ENCODE results near the gene DIRAS1. TPM values are rescaled to one million over a fixed set of nuclear protein-coding genes. Genes with fewer than 3 reads are reported as not detected.

DIRAS1 gene
- total RNA-seq, 1 experiment from 2014 or later, result 7.3 TPM

GRCh38 chr19:2732883-2733282, 11.7 kb upstream of the DIRAS1 start:
- in situ Hi-C loops (cut with HindIII; ENCODE audit: low pct_unique_long_range_greater_than_20kb, low sequenced_read_pairs), result no loop called here
- DNase-seq (ENCODE audit: low read depth, low spot score), result no peak

- DNase-seq (ENCODE audit: low read depth, low spot score), result no peak
- in situ Hi-C loops (cut with HindIII; ENCODE audit: low pct_unique_long_range_greater_than_20kb, low sequenced_read_pairs), result no loop called here
These were observed 11.1 kb upstream of the DIRAS1 start for GRCh38 chr19:2732157-2732725.

GRCh38 chr19:2731181-2731995, 10.2 kb upstream of the DIRAS1 start:
- DNase-seq (ENCODE audit: low read depth, low spot score), result no peak
- in situ Hi-C loops (cut with HindIII; ENCODE audit: low pct_unique_long_range_greater_than_20kb, low sequenced_read_pairs), result no loop called here

DNA sequence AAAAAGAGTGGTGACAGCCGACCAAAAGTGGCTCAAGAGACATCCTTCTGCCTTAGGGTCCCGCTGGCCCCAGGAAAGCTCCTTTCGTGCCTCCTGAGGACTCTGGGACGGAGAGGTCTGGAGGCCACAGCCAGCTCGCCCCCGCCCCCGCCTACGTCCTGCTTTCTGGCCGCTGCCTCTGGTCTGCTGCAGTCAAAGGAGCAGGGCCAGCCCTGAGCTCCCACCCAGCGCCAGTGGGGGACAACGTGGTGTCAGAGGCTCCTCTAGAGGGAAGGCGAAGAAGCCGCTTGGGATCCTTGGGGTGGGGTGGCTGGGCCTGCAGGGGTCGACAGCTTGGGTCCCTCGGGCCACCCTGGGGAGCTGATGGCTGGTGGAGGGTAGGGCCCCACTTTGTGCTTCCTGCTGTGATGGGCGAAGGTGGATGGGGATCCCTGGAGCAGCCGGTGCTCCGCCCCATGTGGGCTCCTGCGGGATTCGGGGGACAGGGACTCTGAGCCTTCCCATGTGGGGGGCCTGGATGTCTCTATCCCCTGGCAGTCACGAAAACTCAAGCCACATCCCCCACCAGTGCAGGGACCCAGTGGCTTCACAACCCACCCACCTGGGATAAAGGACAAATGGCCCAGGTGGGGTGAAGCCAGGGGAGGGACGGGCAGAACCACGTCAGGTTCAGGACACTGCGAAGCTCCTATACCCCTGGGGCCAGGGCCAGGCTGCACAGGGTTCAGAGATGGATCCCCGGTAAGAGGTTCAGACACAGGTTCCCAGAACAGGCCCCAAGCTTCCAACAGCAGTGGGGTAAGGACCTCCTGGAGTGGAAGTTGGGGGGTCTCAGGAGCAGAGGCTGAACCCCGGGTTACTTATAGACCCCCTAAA, 9.0 kb upstream of the DIRAS1 start:
- in situ Hi-C loops (cut with HindIII; ENCODE audit: low pct_unique_long_range_greater_than_20kb, low sequenced_read_pairs), result no loop called here
- no peak for DNase-seq (ENCODE audit: low read depth, low spot score)

GRCh38 chr19:2728783-2729387, 7.7 kb upstream of the DIRAS1 start:
- DNase-seq (ENCODE audit: low read depth, low spot score), result no peak
- in situ Hi-C loops (cut with HindIII; ENCODE audit: low pct_unique_long_range_greater_than_20kb, low sequenced_read_pairs), result no loop called here

DNA sequence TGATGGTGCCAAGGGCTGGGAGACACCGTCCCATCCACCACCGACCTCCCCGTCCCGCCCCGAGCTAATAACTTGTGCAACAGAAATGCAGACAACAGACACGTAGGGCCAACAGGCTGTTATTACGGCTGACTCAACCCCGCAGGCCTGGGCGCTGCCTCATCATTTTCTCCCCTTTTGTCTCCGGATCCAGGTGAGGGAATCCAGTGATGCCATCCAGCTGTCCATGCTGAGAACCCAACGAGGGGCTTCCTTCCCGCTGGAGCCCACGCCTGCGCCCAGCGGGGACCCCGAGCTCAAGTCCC, 6.4 kb upstream of the DIRAS1 start:
- no peak for DNase-seq (ENCODE audit: low read depth, low spot score)
- in situ Hi-C loops (cut with HindIII; ENCODE audit: low pct_unique_long_range_greater_than_20kb, low sequenced_read_pairs), result no loop called here

GRCh38 chr19:2726904-2727639, 5.9 kb upstream of the DIRAS1 start:
- in situ Hi-C loops (cut with HindIII; ENCODE audit: low pct_unique_long_range_greater_than_20kb, low sequenced_read_pairs), result no loop called here
- no peak for DNase-seq (ENCODE audit: low read depth, low spot score)

- DNase-seq (ENCODE audit: low read depth, low spot score), result no peak
- in situ Hi-C loops (cut with HindIII; ENCODE audit: low pct_unique_long_range_greater_than_20kb, low sequenced_read_pairs), result no loop called here
These were observed 5.1 kb upstream of the DIRAS1 start for GRCh38 chr19:2726160-2726855.

DNA sequence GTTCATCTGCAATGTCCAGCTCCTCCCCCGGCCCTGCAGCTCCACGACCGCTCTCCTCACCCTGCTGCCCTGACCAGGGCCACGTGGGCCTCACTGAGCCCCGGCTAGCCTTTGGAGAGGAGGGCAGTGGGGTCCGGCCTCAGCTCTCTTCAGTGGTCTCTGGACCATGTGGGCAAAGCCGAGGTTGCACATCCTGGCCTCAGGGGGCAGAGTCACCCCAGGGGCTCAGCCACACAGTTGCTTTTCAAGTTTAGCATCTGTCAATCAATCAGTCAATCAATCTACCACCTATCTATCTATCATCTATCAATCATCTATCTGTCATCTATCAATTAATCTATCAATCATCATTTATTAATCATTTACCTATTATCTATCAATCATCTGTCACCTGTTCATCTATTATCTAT, 3.0 kb upstream of the DIRAS1 start:
- DNase-seq (ENCODE audit: low read depth, low spot score), result no peak
- in situ Hi-C loops (cut with HindIII; ENCODE audit: low pct_unique_long_range_greater_than_20kb, low sequenced_read_pairs), result no loop called here

DNA sequence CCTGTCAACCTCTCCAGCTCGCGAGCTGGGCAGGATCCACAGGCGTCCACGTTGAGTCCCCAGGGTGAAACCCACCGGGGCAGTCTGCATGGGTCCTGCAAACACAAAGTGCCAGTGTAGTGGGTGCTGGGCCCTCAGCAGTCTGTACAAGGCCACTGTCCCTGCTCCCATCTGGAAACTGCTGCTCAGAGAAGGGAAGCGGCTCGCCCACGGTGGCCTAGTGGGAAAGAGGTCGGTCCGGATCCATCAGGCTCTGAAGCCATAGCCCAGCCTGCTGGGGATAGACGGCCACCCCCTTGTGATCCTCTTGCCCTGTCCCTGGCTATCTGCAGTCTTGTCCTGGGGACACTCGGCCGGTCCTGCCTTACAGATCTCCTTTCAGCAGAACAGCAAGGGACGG, 2.6 kb upstream of the DIRAS1 start:
- in situ Hi-C loops (cut with HindIII; ENCODE audit: low pct_unique_long_range_greater_than_20kb, low sequenced_read_pairs), result no loop called here
- no peak for DNase-seq (ENCODE audit: low read depth, low spot score)

- DNase-seq (ENCODE audit: low read depth, low spot score), result no peak
- in situ Hi-C loops (cut with HindIII; ENCODE audit: low pct_unique_long_range_greater_than_20kb, low sequenced_read_pairs), result no loop called here
These were observed 2.2 kb upstream of the DIRAS1 start for GRCh38 chr19:2723345-2723715.

- peak; percentile 37 for DNase-seq (ENCODE audit: low read depth, low spot score)
- in situ Hi-C loops (cut with HindIII; ENCODE audit: low pct_unique_long_range_greater_than_20kb, low sequenced_read_pairs), result no loop called here
These were observed 1.6 kb upstream of the DIRAS1 start for GRCh38 chr19:2722541-2723344.

DNA sequence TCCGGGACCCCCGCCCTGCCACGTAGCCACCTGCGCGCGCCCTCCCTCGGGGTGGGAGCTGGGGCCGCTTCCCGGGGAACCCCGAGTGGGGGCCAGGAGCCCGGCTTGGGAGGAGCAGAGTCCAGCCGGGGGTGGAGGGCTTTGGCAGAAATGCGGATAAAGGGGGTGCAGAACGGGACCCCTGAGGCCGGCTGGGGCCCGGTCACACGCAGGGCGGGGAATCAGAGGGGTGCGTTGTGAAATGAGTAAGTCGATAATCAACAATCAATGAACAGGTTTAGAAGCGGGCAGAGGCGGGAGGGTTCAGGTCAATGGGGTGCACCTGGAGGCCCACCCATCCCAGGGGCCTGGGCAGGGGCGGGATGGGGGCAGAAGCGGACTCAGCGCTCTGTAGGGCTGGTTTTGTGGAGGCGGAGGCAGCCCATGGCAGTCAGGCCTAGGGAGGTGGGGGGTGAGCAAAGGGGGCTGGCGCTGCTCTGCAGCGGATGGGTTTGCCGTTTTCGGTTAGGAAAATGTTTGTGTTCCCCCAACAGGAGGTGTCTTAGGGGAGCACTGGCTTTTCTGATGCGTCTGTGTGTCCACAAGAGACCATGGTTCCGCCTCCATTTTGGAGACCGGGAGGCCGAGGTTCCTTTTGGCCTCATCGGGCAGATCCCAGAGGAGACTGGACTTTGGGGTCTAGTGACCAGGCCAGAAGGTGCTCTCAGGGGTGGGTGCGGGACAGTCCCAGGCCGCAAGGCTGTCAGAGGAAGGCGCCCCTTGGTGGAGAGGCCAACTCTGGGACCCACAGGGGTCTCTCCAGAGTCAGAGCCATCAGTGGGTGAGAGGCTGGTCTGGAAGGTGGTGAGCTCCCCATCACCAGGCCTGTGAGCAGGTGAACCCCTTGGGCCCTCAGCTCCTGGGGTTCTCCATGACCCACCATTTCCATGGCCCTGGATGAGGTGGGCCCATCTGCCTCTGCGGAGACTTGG, 683 bp upstream of the DIRAS1 start:
- in situ Hi-C loops (cut with HindIII; ENCODE audit: low pct_unique_long_range_greater_than_20kb, low sequenced_read_pairs), result no loop called here
- DNase-seq (ENCODE audit: low read depth, low spot score), result no peak

DNA sequence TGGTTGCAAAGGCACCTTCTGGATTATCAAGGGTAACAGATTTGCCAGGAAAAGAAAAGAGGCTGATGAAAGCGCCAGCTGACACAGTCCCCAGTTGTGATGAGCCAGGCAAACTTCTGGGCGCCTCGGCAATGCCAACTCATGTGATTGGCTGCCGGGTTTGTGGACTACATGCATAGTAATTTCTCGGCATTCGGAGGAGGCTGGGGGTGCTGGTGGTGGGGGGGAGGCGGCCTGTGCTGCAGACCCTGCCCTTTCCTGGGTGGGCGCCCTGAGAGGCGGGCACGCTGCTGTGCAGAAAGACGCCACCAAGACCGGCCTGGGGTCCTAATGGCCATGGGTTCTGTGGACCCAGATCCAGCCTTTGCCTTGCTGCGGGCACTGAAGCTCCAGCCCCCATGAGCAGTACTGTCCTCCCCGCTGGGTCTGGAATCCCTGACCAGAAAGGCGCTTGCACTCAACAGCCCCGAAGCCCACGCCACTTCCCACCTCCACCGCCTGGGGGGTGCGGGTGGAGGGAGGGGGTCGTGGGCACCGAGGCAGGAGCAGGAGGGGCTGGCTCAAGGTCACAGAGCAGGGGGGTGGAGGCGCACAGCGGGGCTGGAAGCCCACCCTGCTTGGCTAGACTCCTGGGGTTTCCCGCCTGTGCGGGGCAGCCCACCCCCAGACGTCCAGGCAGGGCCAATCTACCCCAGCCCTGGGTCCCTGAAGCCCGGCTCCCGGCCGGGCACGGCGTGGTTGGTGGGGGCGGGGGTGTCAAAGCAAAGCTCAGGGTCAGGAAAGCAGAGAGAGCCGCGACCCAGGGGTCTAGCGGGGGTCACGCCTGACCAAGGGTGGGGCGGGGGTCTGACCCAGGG, 1.0 kb downstream of the DIRAS1 start:
- in situ Hi-C loops (cut with HindIII; ENCODE audit: low pct_unique_long_range_greater_than_20kb, low sequenced_read_pairs), result no loop called here
- DNase-seq (ENCODE audit: low read depth, low spot score), result peak; percentile 28

All from SK-MEL-5 (cell line).